ENCODE data around the gene CLEC11A. TPM values are rescaled to one million over a fixed set of nuclear protein-coding genes. Genes with fewer than 3 reads are reported as not detected.

CLEC11A gene
- total RNA-seq, 1 experiment from 2014 or later: not detected

DNA sequence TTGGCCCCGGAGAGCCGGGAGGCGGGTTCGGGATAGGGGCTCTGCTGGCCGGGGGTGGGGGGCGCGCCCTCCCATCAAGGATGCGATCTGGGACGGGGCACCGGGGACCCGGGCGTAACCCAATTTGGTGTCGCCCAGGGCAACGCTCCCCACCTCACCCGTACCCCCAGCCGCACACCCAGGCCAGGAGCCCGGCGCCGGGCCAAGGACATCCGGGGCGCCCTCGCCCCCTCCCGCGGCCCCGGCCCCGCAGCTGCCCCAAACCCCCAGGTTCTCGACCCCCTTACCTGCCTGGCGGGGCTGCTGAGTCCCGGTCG is 4.1 kb upstream of the CLEC11A start:
- POLR2A ChIA-PET: no interaction called here
- BruUV-seq (replicated peaks): no TSS peak

DNA sequence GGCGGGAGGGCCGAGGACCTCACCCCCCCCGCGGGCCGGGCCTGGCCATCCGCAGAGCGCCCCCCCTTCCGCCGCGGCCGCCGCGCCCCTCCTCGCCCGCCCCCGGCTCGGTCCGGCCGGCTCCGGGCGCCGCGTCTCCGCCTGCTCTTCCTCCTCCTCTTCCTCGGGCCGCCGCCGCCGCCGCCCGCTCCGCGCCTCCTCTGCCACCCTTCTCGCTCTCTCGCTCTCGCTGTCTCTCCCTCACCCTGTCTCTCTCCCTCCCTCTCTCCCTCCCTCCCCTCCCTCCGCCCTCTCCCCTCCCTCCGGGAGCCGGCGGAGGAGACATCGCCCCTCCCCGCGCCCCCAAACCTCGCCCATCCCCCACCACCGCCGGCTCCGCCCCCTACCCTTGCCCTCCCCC is 3.6 kb upstream of the CLEC11A start, which contains the start of gene SHANK1:
Gene SHANK1 (minus strand): TSS at position 237 of the 400 bp plus-strand sequence. CDS start 2,883 bp downstream, outside the sequence.
- intact Hi-C loops (cut with micrococcal nuclease; ENCODE audit: unreplicated experiment): no loop called here
- CTCF ChIA-PET: no interaction called here
- POLR2A ChIA-PET: no interaction called here
- no peak for DNase-seq (ENCODE audit: low read depth, low spot score)
- H3K27ac ChIP-seq (ENCODE audit: low read length): no peak within 1 kb of the TSS
- H3K36me3 ChIP-seq (ENCODE audit: control insufficient read depth, insufficient read depth, low read length): no peaks in the 10 kb centered on the region
- no peak for ATAC-seq
- H3K4me1 ChIP-seq (ENCODE audit: control insufficient read depth, insufficient read depth, low read length): no peaks in the 10 kb centered on the region
- no peak within 1 kb of the TSS; a peak in 1 of 4 replicates for H3K4me3 ChIP-seq (ENCODE audit: low read depth in 2 of 2, low read length in 2 of 2)
- TF ChIP-seq TCF7L2 (IDR thresholded peaks at IDR 0.05; ENCODE audit: low read depth, low read length) (no peak), POLR2AphosphoS5 (IDR thresholded peaks at IDR 0.05; ENCODE audit: low read depth, low read length) (no peak), SIN3A (IDR thresholded peaks at IDR 0.05; ENCODE audit: borderline replicate concordance, insufficient read depth, low read depth, low read length) (no peak)
- TF ChIP-seq, protein P1, sequence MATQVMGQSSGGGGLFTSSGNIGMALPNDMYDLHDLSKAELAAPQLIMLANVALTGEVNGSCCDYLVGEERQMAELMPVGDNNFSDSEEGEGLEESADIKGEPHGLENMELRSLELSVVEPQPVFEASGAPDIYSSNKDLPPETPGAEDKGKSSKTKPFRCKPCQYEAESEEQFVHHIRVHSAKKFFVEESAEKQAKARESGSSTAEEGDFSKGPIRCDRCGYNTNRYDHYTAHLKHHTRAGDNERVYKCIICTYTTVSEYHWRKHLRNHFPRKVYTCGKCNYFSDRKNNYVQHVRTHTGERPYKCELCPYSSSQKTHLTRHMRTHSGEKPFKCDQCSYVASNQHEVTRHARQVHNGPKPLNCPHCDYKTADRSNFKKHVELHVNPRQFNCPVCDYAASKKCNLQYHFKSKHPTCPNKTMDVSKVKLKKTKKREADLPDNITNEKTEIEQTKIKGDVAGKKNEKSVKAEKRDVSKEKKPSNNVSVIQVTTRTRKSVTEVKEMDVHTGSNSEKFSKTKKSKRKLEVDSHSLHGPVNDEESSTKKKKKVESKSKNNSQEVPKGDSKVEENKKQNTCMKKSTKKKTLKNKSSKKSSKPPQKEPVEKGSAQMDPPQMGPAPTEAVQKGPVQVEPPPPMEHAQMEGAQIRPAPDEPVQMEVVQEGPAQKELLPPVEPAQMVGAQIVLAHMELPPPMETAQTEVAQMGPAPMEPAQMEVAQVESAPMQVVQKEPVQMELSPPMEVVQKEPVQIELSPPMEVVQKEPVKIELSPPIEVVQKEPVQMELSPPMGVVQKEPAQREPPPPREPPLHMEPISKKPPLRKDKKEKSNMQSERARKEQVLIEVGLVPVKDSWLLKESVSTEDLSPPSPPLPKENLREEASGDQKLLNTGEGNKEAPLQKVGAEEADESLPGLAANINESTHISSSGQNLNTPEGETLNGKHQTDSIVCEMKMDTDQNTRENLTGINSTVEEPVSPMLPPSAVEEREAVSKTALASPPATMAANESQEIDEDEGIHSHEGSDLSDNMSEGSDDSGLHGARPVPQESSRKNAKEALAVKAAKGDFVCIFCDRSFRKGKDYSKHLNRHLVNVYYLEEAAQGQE (IDR thresholded peaks at IDR 0.05; ENCODE audit: insufficient read depth in 1 of 2, low read depth in 2 of 2, low read length in 1 of 2): no peak
- TF ChIP-seq, protein P2, sequence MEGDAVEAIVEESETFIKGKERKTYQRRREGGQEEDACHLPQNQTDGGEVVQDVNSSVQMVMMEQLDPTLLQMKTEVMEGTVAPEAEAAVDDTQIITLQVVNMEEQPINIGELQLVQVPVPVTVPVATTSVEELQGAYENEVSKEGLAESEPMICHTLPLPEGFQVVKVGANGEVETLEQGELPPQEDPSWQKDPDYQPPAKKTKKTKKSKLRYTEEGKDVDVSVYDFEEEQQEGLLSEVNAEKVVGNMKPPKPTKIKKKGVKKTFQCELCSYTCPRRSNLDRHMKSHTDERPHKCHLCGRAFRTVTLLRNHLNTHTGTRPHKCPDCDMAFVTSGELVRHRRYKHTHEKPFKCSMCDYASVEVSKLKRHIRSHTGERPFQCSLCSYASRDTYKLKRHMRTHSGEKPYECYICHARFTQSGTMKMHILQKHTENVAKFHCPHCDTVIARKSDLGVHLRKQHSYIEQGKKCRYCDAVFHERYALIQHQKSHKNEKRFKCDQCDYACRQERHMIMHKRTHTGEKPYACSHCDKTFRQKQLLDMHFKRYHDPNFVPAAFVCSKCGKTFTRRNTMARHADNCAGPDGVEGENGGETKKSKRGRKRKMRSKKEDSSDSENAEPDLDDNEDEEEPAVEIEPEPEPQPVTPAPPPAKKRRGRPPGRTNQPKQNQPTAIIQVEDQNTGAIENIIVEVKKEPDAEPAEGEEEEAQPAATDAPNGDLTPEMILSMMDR (IDR thresholded peaks at IDR 0.05): no peak
- in situ Hi-C loops (cut with HindIII; ENCODE audit: low pct_unique_long_range_greater_than_20kb, low sequenced_read_pairs): no loop called here
- no TSS peak for BruUV-seq (replicated peaks)
- no peaks in the 10 kb centered on the region for H3K9me3 ChIP-seq (ENCODE audit: control insufficient read depth, insufficient read depth, low read depth, low read length)
- H3K27me3 ChIP-seq (ENCODE audit: control insufficient read depth, insufficient read depth, low read length): peaks cover 2% of the 10 kb centered on the region; the same call in 1 of the 2 replicates

More for the DNA sequence above, 4.1 kb upstream of the CLEC11A start:
- CTCF ChIA-PET: interaction anchor here (0.5 kb wide), 1 partner anchor 31 kb away, joined by 17 read pairs; no protein-coding TSS in a partner anchor
- DNase-seq (ENCODE audit: low read depth, low spot score) (no peak), ATAC-seq (no peak)
- intact Hi-C loops (cut with micrococcal nuclease; ENCODE audit: unreplicated experiment): no loop called here
- Histone ChIP-seq H3K36me3 (ENCODE audit: control insufficient read depth, insufficient read depth, low read length) (no peaks in the 10 kb centered on the region), H3K4me1 (ENCODE audit: control insufficient read depth, insufficient read depth, low read length) (no peaks in the 10 kb centered on the region), H3K27me3 (ENCODE audit: control insufficient read depth, insufficient read depth, low read length) (peaks cover 2% of the 10 kb centered on the region; the same call in 1 of the 2 replicates), H3K9me3 (ENCODE audit: control insufficient read depth, insufficient read depth, low read depth, low read length) (no peaks in the 10 kb centered on the region), H3K27ac (ENCODE audit: low read length) (no peak overlapping the region), H3K4me3 (ENCODE audit: low read depth in 2 of 2, low read length in 2 of 2) (no peak overlapping the region; a peak in 1 of 4 replicates)
- in situ Hi-C loops (cut with HindIII; ENCODE audit: low pct_unique_long_range_greater_than_20kb, low sequenced_read_pairs): no loop called here
- no peak for TF ChIP-seq SIN3A (IDR thresholded peaks at IDR 0.05; ENCODE audit: borderline replicate concordance, insufficient read depth, low read depth, low read length)
- TF ChIP-seq, protein P1 (IDR thresholded peaks at IDR 0.05; ENCODE audit: insufficient read depth in 1 of 2, low read depth in 2 of 2, low read length in 1 of 2): no peak

Data from Panc1 (cell line).